GM21529 (cell line): Measurements from ENCODE around the gene URGCP.
"Not testable (repeated sequence)": the region's sequence is repeated elsewhere in the genome, so short reads cannot be mapped to it uniquely, and the experiment has no call there.

ENCODE experiments used
- ATAC-seq: cut with Tn5 transposase; IDR thresholded peaks from one replicate; pipeline ENCODE4 v1.9.1; 2021; ENCODE audit not compliant: unreplicated experiment

Gene URGCP

GRCh38 chr7:43843296-43843695, 63.1 kb downstream of the URGCP start:
- no peak for ATAC-seq

GRCh38 chr7:43838201-43838658, 68.2 kb downstream of the URGCP start:
- no peak for ATAC-seq

GRCh38 chr7:43834463-43835251, 71.7 kb downstream of the URGCP start:
- peak; percentile 44 for ATAC-seq

GRCh38 chr7:43830917-43831316, 75.5 kb downstream of the URGCP start:
- ATAC-seq = not testable (repeated sequence)
